Esophagus muscularis mucosa (tissue), 4 donors: ENCODE measurements around the gene ANKS1B. TPM values are rescaled to one million over a fixed set of nuclear protein-coding genes. Genes with fewer than 3 reads are reported as not detected.

Experiments
- DNase-seq: peaks from one replicate; pipeline ENCODE4 v3.0.0-alpha.2; 2017; ENCODE audit errors: extremely low spot score
- H3K27ac ChIP-seq, 4 donors: fragments of 200-600 bp; sonication (generic); replicated peaks in 1 of 4; 1 replicate in 3 of 4; 2 replicates in 1 of 4; pipeline ENCODE4 v1.5.1; 2016 to 2019; ENCODE audit warnings: mild to moderate bottlenecking in 1 of 4
- H3K27me3 ChIP-seq, 4 donors: fragments of 200-600 bp; sonication (generic); one replicate each; pipeline versions ENCODE4 v1.5.1 to v1.6.0; 2016 to 2019
- H3K36me3 ChIP-seq, 4 donors: fragments of 200-600 bp; sonication (generic); one replicate each; pipeline ENCODE4 v1.5.1; 2016 to 2019
- H3K4me1 ChIP-seq, 4 donors: fragments of 200-600 bp; sonication (generic); one replicate each; pipeline ENCODE4 v1.5.1; 2016 to 2019
- H3K4me3 ChIP-seq, 4 donors: fragments of 200-600 bp; sonication (generic); 1 replicate in 2 of 4; 2 replicates in 2 of 4; pipeline ENCODE4 v1.5.1; 2016 to 2019; ENCODE audit warnings: mild to moderate bottlenecking in 4 of 4, moderate library complexity in 1 of 4
- H3K9me3 ChIP-seq, 4 donors: fragments of 200-600 bp; sonication (generic); 1 replicate in 3 of 4; 2 replicates in 1 of 4; pipeline ENCODE4 v1.5.1; 2016 to 2019
- CTCF ChIP-seq, 3 experiments: fragments of 200-600 bp in 2 of 3; fragments of 450-650 bp in 1 of 3; sonication (generic) in 2 of 3; IDR thresholded peaks; one replicate each; pipeline ENCODE4 v1.5.1; 2017 to 2019; ENCODE audit warnings: antibody characterized with exemption in 3 of 3, mild to moderate bottlenecking in 2 of 3, moderate library complexity in 1 of 3
- EP300 ChIP-seq: sonication (generic); formaldehyde crosslinking; IDR thresholded peaks from one replicate; pipeline ENCODE4 v1.6.1; 2017; ENCODE audit warnings: antibody characterized with exemption
- POLR2A ChIP-seq: fragments of 450-650 bp; IDR thresholded peaks from one replicate; pipeline ENCODE4 v1.6.1; 2017; ENCODE audit warnings: antibody characterized with exemption, moderate library complexity, mild to moderate bottlenecking, low read depth
- POLR2AphosphoS5 ChIP-seq, 2 donors: sonication (generic); formaldehyde crosslinking; IDR thresholded peaks; one replicate each; pipeline ENCODE4 v1.6.1; 2017; ENCODE audit warnings: antibody characterized with exemption in 2 of 2
- WGBS: methylation state at CpG from one replicate; pipeline ENCODE4 v1.1.5; 2018; 5-methylcytosine and 5-hydroxymethylcytosine counted together
- intact Hi-C: fragments of 100-400 bp; cut with DNase I; formaldehyde crosslinking; loops from one replicate; pipeline ENCODE4 v1.15.1; 2023
- total RNA-seq, 4 donors: library from RNA; depleted of rRNA; stranded (reverse); fragments of >200 nt; gene quantifications; one replicate each; pipeline versions ENCODE4 v1.1.0 to v1.2.1, GENCODE V29; 2016

ANKS1B gene
- total RNA-seq, 4 donors from 2014 or later, result 20.4 to 28.7 (median 21.6) TPM

GRCh38 chr12:99059824-99060511 is 924.8 kb downstream of the ANKS1B start:
- no peak overlapping the region for H3K4me3 ChIP-seq
- no peak for DNase-seq
- H3K36me3 ChIP-seq, result no peaks in the 10 kb centered on the region
- H3K9me3 ChIP-seq, result no peaks in the 10 kb centered on the region
- H3K27me3 ChIP-seq, result no peaks in the 10 kb centered on the region
- intact Hi-C loops, result no loop called here
- 56% methylated on average over 9 of the region's 9 CpGs for WGBS
- no peak overlapping the region for H3K27ac ChIP-seq
- no peaks in the 10 kb centered on the region for H3K4me1 ChIP-seq
- TF ChIP-seq EP300 (no peak), CTCF (IDR thresholded peaks at IDR 0.05) (no peak)

GRCh38 chr12:99057670-99058069 is 927.1 kb downstream of the ANKS1B start:
- Histone ChIP-seq H3K27ac (no peak overlapping the region), H3K4me3 (no peak overlapping the region), H3K36me3 (no peaks in the 10 kb centered on the region), H3K4me1 (no peaks in the 10 kb centered on the region), H3K27me3 (no peaks in the 10 kb centered on the region), H3K9me3 (no peaks in the 10 kb centered on the region)
- WGBS, result 81% methylated on average over 5 of the region's 5 CpGs
- TF ChIP-seq POLR2A (no peak), POLR2AphosphoS5 (IDR thresholded peaks at IDR 0.05) (no peak), CTCF (IDR thresholded peaks at IDR 0.05) (no peak), EP300 (no peak)
- intact Hi-C loops, result no loop called here
- no peak for DNase-seq

GRCh38 chr12:99056186-99056585 is 928.5 kb downstream of the ANKS1B start:
- 83% methylated on average over 1 of the region's 1 CpG for WGBS
- no peaks in the 10 kb centered on the region for H3K27me3 ChIP-seq
- no peak for DNase-seq
- H3K36me3 ChIP-seq, result no peaks in the 10 kb centered on the region
- H3K27ac ChIP-seq, result no peak overlapping the region
- no peaks in the 10 kb centered on the region for H3K9me3 ChIP-seq
- no peak overlapping the region for H3K4me3 ChIP-seq
- intact Hi-C loops, result no loop called here
- TF ChIP-seq CTCF (IDR thresholded peaks at IDR 0.05) (no peak), EP300 (no peak), POLR2A (no peak), POLR2AphosphoS5 (IDR thresholded peaks at IDR 0.05) (no peak)
- no peaks in the 10 kb centered on the region for H3K4me1 ChIP-seq

GRCh38 chr12:99055299-99055698 is 929.4 kb downstream of the ANKS1B start:
- H3K27ac ChIP-seq, result no peak overlapping the region
- WGBS, result 86% methylated on average over 3 of the region's 3 CpGs
- H3K36me3 ChIP-seq, result no peaks in the 10 kb centered on the region
- no peak for DNase-seq
- H3K4me3 ChIP-seq, result no peak overlapping the region
- H3K9me3 ChIP-seq, result no peaks in the 10 kb centered on the region
- no peaks in the 10 kb centered on the region for H3K27me3 ChIP-seq
- H3K4me1 ChIP-seq, result no peaks in the 10 kb centered on the region
- intact Hi-C loops, result no loop called here
- TF ChIP-seq POLR2AphosphoS5 (IDR thresholded peaks at IDR 0.05) (no peak), CTCF (IDR thresholded peaks at IDR 0.05) (no peak), EP300 (no peak), POLR2A (no peak)

GRCh38 chr12:99054601-99055128 is 930.1 kb downstream of the ANKS1B start:
- Histone ChIP-seq H3K9me3 (no peaks in the 10 kb centered on the region), H3K4me1 (no peaks in the 10 kb centered on the region), H3K27ac (no peak overlapping the region), H3K4me3 (no peak overlapping the region), H3K27me3 (no peaks in the 10 kb centered on the region), H3K36me3 (no peaks in the 10 kb centered on the region)
- intact Hi-C loops, result no loop called here
- no peak for DNase-seq
- WGBS, result 100% methylated on average over 1 of the region's 1 CpG
- no peak for TF ChIP-seq EP300
